ENCODE measurements around the gene ZNF780B.
"Not testable (repeated sequence)": the region's sequence is repeated elsewhere in the genome, so short reads cannot be mapped to it uniquely, and the experiment has no call there.

ZNF780B gene

DNA sequence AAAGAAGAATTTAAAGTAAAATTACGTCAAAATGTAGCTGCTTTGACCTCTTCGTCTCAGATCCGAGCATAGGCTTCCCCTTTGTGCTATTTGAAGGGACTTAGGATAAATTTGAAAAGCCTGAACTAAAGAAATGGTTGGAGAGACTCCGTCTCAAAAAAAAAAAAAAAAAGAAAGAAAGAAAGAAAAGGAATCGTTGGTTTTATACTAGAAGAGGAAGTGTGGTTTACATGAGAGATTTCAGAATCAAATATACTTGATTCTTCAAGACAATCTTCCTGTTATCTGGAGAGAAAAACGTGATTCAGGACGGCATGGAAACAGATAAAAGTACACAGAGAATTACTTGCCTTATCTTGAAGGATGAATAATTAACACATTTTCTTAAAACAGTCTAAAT lies 474 bp upstream of the ZNF780B start:
- no peak for DNase-seq
- peaks cover 2% of the 10 kb centered on the region for H3K9me3 ChIP-seq (ENCODE audit: severe bottlenecking)
- peaks cover 3% of the 10 kb centered on the region for H3K36me3 ChIP-seq
- peak overlapping the region; percentile 66 for H3K4me3 ChIP-seq (ENCODE audit: low read depth, low read length)
- no peak overlapping the region for H3K27ac ChIP-seq
- TF ChIP-seq, protein P1, sequence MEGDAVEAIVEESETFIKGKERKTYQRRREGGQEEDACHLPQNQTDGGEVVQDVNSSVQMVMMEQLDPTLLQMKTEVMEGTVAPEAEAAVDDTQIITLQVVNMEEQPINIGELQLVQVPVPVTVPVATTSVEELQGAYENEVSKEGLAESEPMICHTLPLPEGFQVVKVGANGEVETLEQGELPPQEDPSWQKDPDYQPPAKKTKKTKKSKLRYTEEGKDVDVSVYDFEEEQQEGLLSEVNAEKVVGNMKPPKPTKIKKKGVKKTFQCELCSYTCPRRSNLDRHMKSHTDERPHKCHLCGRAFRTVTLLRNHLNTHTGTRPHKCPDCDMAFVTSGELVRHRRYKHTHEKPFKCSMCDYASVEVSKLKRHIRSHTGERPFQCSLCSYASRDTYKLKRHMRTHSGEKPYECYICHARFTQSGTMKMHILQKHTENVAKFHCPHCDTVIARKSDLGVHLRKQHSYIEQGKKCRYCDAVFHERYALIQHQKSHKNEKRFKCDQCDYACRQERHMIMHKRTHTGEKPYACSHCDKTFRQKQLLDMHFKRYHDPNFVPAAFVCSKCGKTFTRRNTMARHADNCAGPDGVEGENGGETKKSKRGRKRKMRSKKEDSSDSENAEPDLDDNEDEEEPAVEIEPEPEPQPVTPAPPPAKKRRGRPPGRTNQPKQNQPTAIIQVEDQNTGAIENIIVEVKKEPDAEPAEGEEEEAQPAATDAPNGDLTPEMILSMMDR (IDR thresholded peaks at IDR 0.05; ENCODE audit: low read depth, low read length) = no peak
- no peaks in the 10 kb centered on the region for H3K27me3 ChIP-seq (ENCODE audit: insufficient read depth, low read depth, severe bottlenecking)

DNA sequence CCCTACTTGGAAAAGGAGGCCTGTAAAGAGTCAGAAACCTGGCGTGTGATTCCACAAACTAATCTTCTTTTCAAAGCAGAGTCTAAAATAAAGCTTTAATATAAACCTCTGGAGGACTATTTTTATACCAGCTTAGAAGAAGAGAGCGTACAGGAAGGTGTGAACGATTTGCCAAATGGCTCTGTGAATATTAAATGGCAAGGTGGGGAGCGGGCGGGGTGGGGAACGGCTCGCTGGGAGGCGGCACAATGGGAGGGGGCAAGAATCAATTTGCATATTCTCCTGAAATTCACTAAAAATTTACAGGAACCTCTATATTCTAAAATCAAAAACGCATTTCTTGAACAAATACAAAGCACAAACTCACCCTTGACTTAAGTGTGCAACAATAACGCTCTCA lies 982 bp downstream of the ZNF780B start:
- Histone ChIP-seq H3K4me3 (ENCODE audit: low read depth, low read length) (peak overlapping the region; percentile 66), H3K9me3 (ENCODE audit: severe bottlenecking) (peaks cover 2% of the 10 kb centered on the region), H3K27ac (no peak overlapping the region), H3K36me3 (peaks cover 3% of the 10 kb centered on the region), H3K27me3 (ENCODE audit: insufficient read depth, low read depth, severe bottlenecking) (no peaks in the 10 kb centered on the region)
- no peak for DNase-seq
- TF ChIP-seq, protein P1 (IDR thresholded peaks at IDR 0.05; ENCODE audit: low read depth, low read length) = no peak

DNA sequence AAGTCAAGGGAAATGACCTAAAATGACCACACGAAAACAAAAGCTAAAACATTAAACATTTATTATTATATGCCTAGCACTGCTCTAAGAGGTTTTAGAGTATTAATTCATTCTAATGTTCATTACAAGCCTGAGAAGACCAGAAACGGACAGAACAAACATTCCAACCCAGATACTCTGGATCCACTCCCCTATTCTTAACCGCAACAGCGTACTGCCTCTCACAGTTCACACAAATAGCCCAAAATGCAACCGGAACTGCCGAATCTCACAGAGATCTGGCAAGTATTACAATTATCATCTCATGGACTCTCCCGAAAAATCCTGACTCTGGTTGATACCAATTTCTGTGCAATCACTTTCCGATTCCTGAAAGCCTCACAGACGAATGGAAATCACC lies 1.4 kb downstream of the ZNF780B start:
- no peak overlapping the region for H3K27ac ChIP-seq
- H3K36me3 ChIP-seq = peaks cover 3% of the 10 kb centered on the region
- peak overlapping the region; percentile 66 for H3K4me3 ChIP-seq (ENCODE audit: low read depth, low read length)
- DNase-seq = no peak
- H3K9me3 ChIP-seq (ENCODE audit: severe bottlenecking) = peaks cover 2% of the 10 kb centered on the region
- TF ChIP-seq, protein P1 (IDR thresholded peaks at IDR 0.05; ENCODE audit: low read depth, low read length) = no peak
- H3K27me3 ChIP-seq (ENCODE audit: insufficient read depth, low read depth, severe bottlenecking) = no peaks in the 10 kb centered on the region

DNA sequence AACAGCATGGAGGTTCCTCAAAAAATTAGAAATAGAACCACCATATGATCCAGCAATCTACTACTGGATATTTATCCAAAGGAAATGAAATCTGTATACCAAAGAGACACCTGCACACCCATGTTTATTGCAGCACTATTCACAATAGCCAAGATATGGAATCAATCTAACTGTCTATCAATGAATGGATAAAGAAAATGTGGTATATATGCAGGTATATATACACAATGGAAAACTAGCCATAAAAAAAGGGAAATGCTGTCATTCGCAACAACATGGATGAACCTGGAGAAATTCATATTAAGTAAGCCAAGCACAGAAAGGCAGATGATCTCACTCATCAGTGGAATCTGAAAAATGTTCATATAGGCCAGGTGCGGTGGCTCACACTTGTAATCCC lies 2.5 kb downstream of the ZNF780B start:
- Histone ChIP-seq H3K36me3 (peaks cover 3% of the 10 kb centered on the region), H3K27me3 (ENCODE audit: insufficient read depth, low read depth, severe bottlenecking) (no peaks in the 10 kb centered on the region), H3K4me3 (ENCODE audit: low read depth, low read length) (no peak overlapping the region), H3K27ac (no peak overlapping the region), H3K9me3 (ENCODE audit: severe bottlenecking) (no peaks in the 10 kb centered on the region)
- DNase-seq = no peak
- TF ChIP-seq, protein P1 (IDR thresholded peaks at IDR 0.05; ENCODE audit: low read depth, low read length) = no peak

DNA sequence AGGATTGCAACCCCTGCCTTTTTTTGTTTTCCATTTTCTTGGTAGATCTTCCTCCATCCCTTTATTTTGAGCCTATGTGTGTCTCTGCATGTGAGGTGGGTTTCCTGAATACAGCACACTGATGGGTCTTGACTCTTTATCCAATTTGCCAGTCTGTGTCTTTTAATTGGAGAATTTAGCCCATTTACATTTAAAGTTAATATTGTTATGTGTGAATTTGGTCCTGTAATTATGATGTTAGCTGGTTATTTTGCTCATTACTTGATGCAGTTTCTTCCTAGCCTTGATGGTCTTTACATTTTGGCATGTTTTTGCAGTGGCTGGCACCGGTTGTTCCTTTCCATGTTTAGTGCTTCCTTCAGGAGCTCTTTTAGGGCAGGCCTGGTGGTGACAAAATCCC lies 14.3 kb downstream of the ZNF780B start:
- DNase-seq; H3K4me3 ChIP-seq (ENCODE audit: low read depth, low read length); H3K27ac ChIP-seq; H3K27me3 ChIP-seq (ENCODE audit: insufficient read depth, low read depth, severe bottlenecking): not testable (repeated sequence)
- peaks cover 37% of the 10 kb centered on the region for H3K36me3 ChIP-seq
- peaks cover 24% of the 10 kb centered on the region for H3K9me3 ChIP-seq (ENCODE audit: severe bottlenecking)

DNA sequence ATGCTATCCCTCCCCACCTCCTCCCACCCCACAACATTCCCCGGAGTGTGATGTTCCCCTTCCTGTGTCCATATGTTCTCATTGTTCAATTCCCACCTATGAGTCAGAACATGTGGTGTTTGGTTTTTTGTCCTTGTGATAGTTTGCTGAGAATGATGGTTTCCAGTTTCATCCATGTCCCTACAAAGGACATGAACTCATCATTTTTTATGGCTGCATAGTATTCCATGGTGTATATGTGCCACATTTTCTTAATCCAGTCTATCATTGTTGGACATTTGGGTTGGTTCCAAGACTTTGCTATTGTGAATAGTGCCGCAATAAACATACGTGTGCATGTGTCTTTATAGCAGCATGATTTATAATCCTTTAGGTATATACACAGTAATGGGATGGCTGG lies 18.0 kb downstream of the ZNF780B start:
- not testable (repeated sequence) for H3K27ac ChIP-seq; H3K27me3 ChIP-seq (ENCODE audit: insufficient read depth, low read depth, severe bottlenecking); H3K4me3 ChIP-seq (ENCODE audit: low read depth, low read length); DNase-seq
- Histone ChIP-seq H3K36me3 (peaks cover 11% of the 10 kb centered on the region), H3K9me3 (ENCODE audit: severe bottlenecking) (peaks cover 10% of the 10 kb centered on the region)

DNA sequence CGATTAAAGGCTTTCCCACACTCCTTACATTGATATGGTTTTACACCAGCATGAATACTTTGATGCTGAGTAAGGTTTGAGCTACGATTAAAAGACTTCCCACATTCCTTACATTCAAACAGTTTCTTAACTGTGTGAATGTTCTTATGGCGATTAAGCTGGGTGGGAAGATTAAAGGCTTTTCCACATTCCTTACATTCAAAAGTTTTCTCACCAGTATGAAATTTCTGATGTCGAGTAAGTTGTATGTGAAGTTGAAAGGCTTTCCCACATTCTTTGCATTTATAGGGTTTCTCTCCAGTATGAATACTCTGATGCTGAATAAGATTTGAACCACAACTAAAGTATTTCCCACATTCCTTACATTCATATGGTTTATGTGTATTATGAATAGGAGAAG lies 20.0 kb downstream of the ZNF780B start:
- H3K9me3 ChIP-seq (ENCODE audit: severe bottlenecking) = peaks cover 10% of the 10 kb centered on the region
- no peak for DNase-seq
- TF ChIP-seq, protein P1 (IDR thresholded peaks at IDR 0.05; ENCODE audit: low read depth, low read length) = no peak

More for the DNA sequence above, 20.0 kb downstream of the ZNF780B start:
- Histone ChIP-seq H3K36me3 (peaks cover 10% of the 10 kb centered on the region), H3K4me3 (ENCODE audit: low read depth, low read length) (no peak overlapping the region), H3K27ac (no peak overlapping the region), H3K27me3 (ENCODE audit: insufficient read depth, low read depth, severe bottlenecking) (no peaks in the 10 kb centered on the region)
